Activated T-cell treated with anti-CD3 and anti-CD28 coated beads for 48 hours (primary cell): ENCODE results near the gene ITGA6.

ENCODE experiments used
- DNase-seq: peaks from one replicate; pipeline ENCODE4 v3.0.0-alpha.2; 2020; ENCODE audit warnings: low read depth

ITGA6 gene

GRCh38 chr2:172465417-172466334, 38.3 kb downstream of the ITGA6 start:
- DNase-seq = peak; percentile 49

DNA sequence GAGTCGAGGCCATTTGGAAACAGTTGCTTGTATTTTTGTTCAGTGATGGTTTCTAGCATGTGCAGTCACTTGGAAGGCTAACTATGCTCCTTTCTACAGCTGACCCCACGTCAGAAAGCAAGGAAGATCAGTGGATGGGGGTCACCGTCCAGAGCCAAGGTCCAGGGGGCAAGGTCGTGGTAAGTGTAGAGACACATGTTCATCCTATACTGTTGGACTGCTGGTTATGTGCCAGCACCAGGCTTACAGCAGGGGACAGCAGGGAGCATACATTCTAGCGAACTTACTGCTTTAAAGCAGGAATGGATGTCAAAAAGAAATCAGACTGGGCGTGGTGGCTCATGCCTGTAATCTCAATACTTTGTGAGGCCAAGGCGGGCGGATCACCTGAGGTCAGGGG, 40.0 kb downstream of the ITGA6 start:
- no peak for DNase-seq

DNA sequence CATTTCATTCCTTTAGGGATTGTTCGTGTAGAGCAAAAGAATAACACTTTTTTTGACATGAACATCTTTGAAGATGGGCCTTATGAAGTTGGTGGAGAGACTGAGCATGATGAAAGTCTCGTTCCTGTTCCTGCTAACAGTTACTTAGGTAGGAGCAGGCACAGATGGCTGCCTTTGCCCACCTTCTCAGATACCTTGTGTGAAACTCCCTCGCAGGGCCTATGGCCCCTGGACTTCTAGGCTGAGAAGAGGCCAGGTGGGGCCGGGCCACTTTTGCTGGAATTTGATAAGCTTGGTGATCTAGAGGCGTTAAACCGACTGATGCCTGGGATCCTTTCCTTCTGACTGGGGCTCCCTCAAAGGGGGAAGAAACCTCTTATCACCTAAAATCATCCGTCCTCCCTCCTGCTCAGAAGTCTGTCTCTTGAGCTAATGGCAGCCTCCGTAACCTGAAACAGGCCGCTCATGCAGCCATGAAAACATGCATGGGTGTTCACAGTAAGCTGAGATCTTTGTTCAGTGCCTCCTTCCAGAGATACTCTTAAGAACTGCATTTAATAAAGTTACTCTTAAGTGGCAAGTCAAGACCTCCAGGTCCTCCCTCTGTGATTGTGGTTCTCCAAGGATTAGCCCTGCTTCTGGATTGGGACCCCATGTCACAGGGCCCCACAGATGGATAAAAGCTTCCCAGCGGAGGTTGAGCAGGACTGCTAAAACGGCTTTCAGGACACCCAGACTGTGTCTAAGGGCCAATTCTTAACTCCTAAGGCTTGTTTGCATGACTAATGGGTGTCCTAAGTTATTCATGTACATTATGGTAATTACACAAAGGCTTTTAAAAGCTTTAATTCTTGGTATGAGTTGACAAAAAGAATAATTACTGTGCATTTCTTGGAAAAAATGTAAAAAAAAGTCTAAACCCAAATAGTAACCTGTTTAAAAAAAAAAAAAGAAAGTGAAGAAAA, 43.9 kb downstream of the ITGA6 start:
- no peak for DNase-seq

- DNase-seq = no peak
These were observed 45.2 kb downstream of the ITGA6 start for GRCh38 chr2:172472446-172473033.

DNA sequence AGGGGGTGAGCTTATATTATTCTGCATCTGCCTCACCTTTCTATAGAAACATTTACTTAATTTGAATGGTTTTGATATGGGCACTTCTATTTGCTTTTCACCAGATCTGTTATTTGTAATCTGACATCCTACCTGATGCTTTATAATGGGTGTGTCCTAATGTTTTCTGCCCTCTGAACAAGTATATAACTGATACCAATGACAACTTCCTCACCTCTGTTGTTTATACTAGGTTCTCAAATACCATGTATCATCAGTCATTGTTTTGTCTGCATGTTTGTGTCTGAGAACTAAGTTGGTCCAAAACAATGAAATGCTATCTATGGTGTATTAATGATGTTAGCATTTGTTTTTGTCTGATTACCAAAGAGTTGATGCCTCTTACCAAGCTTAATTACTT, 45.8 kb downstream of the ITGA6 start:
- no peak for DNase-seq

GRCh38 chr2:172478353-172478752, 51.0 kb downstream of the ITGA6 start:
- DNase-seq = no peak

GRCh38 chr2:172480301-172481218, 53.2 kb downstream of the ITGA6 start:
- DNase-seq = no peak

- DNase-seq = no peak
These were observed 54.3 kb downstream of the ITGA6 start for GRCh38 chr2:172481507-172482262.

DNA sequence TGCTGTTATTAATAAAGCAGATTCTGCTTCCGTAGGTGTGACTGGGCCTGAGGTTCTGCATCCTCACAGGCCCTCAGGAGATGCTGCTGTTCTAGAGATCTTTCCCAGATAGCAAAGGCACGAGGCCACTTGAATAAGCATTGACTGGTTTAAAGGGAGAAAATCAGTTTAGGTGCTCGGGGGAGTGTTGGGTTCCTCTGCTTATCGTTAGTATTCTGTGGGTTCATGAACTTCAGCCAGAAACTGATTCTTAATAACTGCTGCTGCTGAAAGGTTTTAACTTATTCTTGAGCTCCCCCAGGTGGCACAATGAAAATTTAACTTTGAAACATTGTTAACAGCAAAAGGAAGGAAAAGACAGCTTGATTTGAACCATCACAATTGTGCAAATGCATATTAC, 56.9 kb downstream of the ITGA6 start:
- DNase-seq = no peak

DNA sequence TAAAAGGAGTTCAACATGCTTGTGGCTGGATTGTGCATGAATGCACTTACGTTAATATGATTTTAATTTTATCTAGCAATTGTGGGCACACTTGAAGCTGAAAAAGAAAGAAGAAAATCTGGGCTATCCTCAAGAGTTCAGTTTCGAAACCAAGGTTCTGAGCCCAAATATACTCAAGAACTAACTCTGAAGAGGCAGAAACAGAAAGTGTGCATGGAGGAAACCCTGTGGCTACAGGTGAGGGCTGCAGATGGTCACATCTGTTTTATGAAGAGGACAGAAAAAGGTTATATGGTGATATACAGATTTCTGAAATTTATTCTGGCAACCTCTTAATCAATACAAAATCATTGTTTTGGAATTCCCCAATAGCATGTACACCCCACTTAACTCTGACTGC, 57.3 kb downstream of the ITGA6 start:
- DNase-seq = no peak

GRCh38 chr2:172488556-172488955, 61.2 kb downstream of the ITGA6 start:
- DNase-seq = no peak

DNA sequence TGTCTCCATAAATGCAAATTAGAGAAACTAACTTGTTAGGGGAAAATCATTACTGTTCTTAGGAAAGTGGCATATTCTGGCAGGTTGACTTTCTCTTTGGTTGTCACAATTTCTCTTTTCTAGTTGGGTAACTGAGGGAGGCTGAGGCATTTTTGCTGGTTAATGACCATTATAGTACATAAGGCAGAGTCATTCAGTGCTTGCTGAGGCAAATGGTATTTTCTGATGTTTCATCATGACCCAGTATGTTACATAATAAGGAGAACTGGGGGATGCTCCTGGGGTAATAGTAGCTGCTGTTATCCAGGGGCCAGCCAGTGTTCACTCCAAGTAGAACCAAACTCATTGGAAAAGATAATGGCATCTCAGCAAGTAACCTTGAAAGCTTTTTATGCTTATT, 62.3 kb downstream of the ITGA6 start:
- DNase-seq = no peak

DNA sequence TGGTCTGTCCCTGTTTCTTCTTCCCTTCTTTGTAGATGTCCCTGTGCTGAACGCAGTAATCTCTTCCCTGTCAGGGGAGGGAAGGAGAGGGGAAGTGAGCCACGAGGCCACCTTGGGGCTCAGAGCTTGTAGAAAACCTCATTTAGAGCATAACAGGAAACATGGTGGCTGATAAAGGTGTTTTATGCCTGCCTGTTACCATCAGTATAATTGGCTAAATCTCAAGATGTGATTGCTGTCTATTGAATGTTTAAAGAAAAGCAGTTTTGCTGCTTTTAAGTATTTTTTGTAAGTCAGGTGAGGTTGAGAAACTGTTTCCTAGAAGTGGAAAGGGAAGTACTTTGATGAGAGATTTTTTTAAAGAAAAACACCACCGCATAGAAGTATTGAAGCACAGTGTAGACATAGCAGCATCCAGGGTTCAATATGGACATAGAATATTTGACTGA, 68.8 kb downstream of the ITGA6 start:
- no peak for DNase-seq

DNA sequence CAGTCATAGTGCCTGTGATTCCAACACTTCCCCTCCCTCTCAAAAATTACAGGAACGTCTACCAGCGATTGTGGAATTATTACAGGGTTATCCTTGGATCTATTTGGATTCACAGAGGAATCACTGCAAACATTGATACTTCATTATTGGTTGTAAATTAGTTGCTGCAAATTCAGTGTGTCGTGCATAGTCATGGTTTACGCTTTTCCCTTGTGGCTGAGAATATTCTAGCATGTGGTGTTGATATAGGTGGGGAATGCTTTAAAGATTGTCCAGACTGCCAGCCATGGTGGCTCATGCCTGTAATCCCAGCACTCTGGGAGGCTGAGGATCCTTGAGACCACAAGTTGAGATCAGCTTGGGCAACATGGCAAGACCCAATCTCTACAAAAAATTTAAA, 79.8 kb downstream of the ITGA6 start:
- no peak for DNase-seq

DNA sequence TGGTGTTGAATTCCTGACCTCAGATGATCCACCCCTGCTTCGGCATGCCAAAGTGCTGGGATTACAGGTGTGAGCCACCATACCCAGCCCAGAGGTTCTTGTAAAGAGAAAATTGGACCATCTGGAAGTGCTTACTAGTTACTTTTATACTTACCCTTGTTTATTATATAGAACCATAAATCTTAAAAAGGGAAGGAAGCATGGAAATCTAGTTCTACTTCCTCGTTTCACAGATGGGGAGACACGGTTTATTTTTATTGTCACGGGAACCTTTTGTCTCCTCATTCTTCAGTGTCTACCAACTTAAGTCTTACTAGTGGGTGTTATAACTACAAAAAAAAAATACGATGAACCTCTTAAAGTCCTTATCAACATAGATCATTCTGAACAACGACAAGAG, 82.7 kb downstream of the ITGA6 start:
- no peak for DNase-seq

DNA sequence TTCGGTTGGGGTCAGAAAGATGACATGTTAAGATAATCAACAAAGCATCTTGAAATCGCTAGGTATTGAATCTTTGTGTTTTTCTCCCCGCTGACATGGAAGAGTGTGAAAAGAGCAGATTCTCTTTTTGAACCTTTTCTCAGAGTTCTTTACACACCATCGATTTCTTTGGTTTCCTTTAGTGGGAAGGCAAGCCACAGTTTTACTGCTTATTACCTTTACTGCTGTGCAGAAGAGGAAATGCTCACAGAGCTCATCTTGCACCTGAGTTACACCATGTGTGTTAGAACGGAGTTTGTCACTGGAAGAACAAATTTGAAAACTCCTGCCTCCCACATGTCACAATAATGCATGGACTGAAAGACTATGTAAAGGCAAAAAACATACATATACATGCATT, 83.2 kb downstream of the ITGA6 start:
- no peak for DNase-seq

DNA sequence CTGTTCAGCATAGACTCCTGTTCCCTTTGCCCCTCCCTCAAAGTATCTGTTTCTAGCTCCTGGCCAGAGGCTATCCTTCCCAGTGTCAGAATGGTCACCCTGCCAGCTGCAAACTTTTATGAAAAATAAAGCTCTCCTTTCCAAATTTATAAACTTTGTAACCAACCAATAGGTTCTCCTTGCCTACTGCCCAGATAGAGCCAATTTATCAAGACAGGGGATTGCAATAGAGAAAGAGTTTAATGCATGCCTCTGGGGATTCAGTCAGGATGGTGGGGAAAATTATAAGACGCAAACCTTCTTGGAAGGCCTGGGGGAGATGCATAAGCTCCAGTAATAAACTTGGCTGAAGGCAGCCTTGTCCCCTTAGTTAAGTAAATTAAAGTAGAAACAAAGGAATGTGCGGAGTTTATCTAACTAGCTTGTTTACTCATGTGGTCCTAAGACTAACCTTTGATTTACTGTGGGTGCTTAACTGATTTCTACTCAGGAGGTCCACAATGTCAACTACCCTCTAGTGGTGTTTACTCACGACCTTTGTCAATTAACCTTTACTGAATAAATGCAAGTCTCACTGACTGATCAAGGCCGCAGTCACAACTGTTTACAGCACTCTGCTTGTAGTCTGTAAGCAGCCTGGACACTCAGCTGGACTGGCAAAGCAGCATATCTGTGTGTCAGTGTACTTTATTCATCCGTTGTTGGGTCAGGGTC, 85.6 kb downstream of the ITGA6 start:
- no peak for DNase-seq

- no peak for DNase-seq
These were observed 86.1 kb downstream of the ITGA6 start for GRCh38 chr2:172513524-172513900.

- DNase-seq = no peak
These were observed 86.7 kb downstream of the ITGA6 start for GRCh38 chr2:172513935-172514586.
